PC-3 (cell line): Measurements from ENCODE around the gene CDR2L. TPM values are rescaled to one million over a fixed set of nuclear protein-coding genes. Genes with fewer than 3 reads are reported as not detected.

Experiments
- ATAC-seq: fragments of 200-7000 bp; cut with Tn5 transposase; 2 replicates; pipeline ENCODE4 v1.9.1; 2020; ENCODE audit warnings: mild to moderate bottlenecking, moderate library complexity
- BruUV-seq: library from RNA; stranded (reverse); fragments of 400-500 nt; replicated peaks from 2 replicates; lab custom pipeline; 2021; lab: Mats Ljungman, UMichigan
- CTCF ChIA-PET: fragments of 300-600 bp; sonication (Branson Sonifier 250); formaldehyde crosslinking; loops from one replicate; lab custom pipeline; 2022; ENCODE audit warnings: antibody characterized with exemption; lab: Charles Lee
- POLR2A ChIA-PET: fragments of 300-600 bp; sonication (Branson Sonifier 250); formaldehyde crosslinking; loops from one replicate; lab custom pipeline; 2022; ENCODE audit warnings: antibody characterized with exemption; ENCODE audit not compliant: unreplicated experiment; lab: Charles Lee
- DNase-seq: peaks from one replicate; pipeline ENCODE4 v3.0.0-alpha.2; 2015
- H2AFZ ChIP-seq: fragments of 300-600 bp; sonication (generic); 2 replicates; pipeline ENCODE4 v1.6.0; 2016; ENCODE audit warnings: antibody characterized with exemption, low read length
- H3F3A ChIP-seq: fragments of 300-600 bp; sonication (generic); one replicate; pipeline ENCODE4 v1.6.0; 2017; ENCODE audit warnings: antibody characterized with exemption, low read length, control low read depth, mild to moderate bottlenecking; ENCODE audit not compliant: unreplicated experiment
- H3K27ac ChIP-seq: fragments of 300-600 bp; sonication (generic); 2 replicates; pipeline ENCODE4 v1.5.1; 2016; ENCODE audit warnings: mild to moderate bottlenecking, low read length
- H3K27me3 ChIP-seq: fragments of 300-600 bp; sonication (generic); 2 replicates; pipeline ENCODE4 v1.6.1; 2016; ENCODE audit warnings: low read length, mixed read lengths
- H3K36me3 ChIP-seq: fragments of 300-600 bp; sonication (generic); 2 replicates; pipeline ENCODE4 v1.6.1; 2016; ENCODE audit warnings: low read depth, mixed run types, low read length, mixed read lengths
- H3K4me1 ChIP-seq: fragments of 300-600 bp; sonication (generic); 2 replicates; pipeline ENCODE4 v1.5.1; 2016; ENCODE audit warnings: low read length; ENCODE audit not compliant: insufficient read depth
- H3K4me2 ChIP-seq: fragments of 300-600 bp; sonication (generic); 2 replicates; pipeline ENCODE4 v1.6.0; 2016; ENCODE audit warnings: low read length
- H3K4me3 ChIP-seq: fragments of 300-600 bp; sonication (generic); 2 replicates; pipeline ENCODE4 v1.5.1; 2016; ENCODE audit warnings: mild to moderate bottlenecking, low read length, mixed read lengths
- H3K79me2 ChIP-seq: fragments of 300-600 bp; sonication (generic); 2 replicates; pipeline ENCODE4 v1.6.1; 2017; ENCODE audit warnings: low read length, mixed read lengths
- H3K9ac ChIP-seq: fragments of 300-600 bp; sonication (generic); 2 replicates; pipeline ENCODE4 v1.6.0; 2016; ENCODE audit warnings: mild to moderate bottlenecking, low read length
- H3K9me2 ChIP-seq: fragments of 300-600 bp; sonication (generic); replicated peaks from 2 replicates; pipeline ENCODE4 v1.6.1; 2016; ENCODE audit warnings: mixed run types, low read length, mixed read lengths
- H3K9me3 ChIP-seq: fragments of 300-600 bp; sonication (generic); 2 replicates; pipeline ENCODE4 v1.6.1; 2016; ENCODE audit warnings: low read length, mixed read lengths
- H4K20me1 ChIP-seq: fragments of 300-600 bp; sonication (generic); 2 replicates; pipeline ENCODE4 v1.6.1; 2016; ENCODE audit warnings: low read length, mixed read lengths
- EZH2 ChIP-seq: fragments of 300-600 bp; sonication (generic); IDR thresholded peaks from one replicate; pipeline ENCODE4 v1.6.1; 2017; ENCODE audit warnings: antibody characterized with exemption, mild to moderate bottlenecking, low read length; ENCODE audit not compliant: unreplicated experiment
- EZH2phosphoT487 ChIP-seq: fragments of 300-600 bp; sonication (generic); IDR thresholded peaks from 2 replicates; pipeline ENCODE4 v1.6.1; 2018; ENCODE audit warnings: mild to moderate bottlenecking, antibody characterized with exemption, low read length, borderline replicate concordance
- intact Hi-C: fragments of 100-400 bp; cut with micrococcal nuclease; formaldehyde crosslinking; loops from 2 replicates; pipeline ENCODE4 v1.9.0; 2023
- total RNA-seq: library from RNA; depleted of rRNA; stranded (reverse); fragments of >200 nt; gene quantifications from 2 replicates; pipeline ENCODE4 v1.2.3, GENCODE V29; 2014
- TF ChIP-seq, protein P1 (sequence below): fragments of 300-600 bp; sonication (generic); conservative IDR thresholded peaks from 2 replicates; pipeline ENCODE4 v1.5.1; 2017; ENCODE audit warnings: antibody characterized with exemption, low read depth, mild to moderate bottlenecking, low read length

Gene CDR2L
- total RNA-seq, 1 experiment from 2014 or later: 35.8 TPM

DNA sequence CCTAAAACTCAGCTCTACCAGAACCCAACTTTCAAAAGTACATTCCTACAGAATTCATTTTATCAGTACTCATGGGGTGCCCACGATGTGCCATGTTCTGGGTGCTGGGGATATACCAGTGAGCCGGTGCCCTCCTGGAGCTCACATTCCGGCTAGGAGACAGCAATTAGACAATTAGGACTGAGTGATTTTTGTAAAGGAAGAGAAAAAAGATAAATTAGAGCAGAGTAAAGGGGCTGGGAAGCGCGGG lies 24.6 kb downstream of the CDR2L start:
- CTCF ChIA-PET: interaction anchor here (0.8 to 2.0 kb wide), 5 partner anchors 12 to 50 kb away, joined by 3 to 10 read pairs (median 5); no protein-coding TSS in a partner anchor
- no peak for TF ChIP-seq EZH2phosphoT487
- no peak for TF ChIP-seq EZH2
- TF ChIP-seq, protein P1, sequence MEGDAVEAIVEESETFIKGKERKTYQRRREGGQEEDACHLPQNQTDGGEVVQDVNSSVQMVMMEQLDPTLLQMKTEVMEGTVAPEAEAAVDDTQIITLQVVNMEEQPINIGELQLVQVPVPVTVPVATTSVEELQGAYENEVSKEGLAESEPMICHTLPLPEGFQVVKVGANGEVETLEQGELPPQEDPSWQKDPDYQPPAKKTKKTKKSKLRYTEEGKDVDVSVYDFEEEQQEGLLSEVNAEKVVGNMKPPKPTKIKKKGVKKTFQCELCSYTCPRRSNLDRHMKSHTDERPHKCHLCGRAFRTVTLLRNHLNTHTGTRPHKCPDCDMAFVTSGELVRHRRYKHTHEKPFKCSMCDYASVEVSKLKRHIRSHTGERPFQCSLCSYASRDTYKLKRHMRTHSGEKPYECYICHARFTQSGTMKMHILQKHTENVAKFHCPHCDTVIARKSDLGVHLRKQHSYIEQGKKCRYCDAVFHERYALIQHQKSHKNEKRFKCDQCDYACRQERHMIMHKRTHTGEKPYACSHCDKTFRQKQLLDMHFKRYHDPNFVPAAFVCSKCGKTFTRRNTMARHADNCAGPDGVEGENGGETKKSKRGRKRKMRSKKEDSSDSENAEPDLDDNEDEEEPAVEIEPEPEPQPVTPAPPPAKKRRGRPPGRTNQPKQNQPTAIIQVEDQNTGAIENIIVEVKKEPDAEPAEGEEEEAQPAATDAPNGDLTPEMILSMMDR: no peak
- H3K27ac ChIP-seq: peak overlapping the region; percentile 68

DNA sequence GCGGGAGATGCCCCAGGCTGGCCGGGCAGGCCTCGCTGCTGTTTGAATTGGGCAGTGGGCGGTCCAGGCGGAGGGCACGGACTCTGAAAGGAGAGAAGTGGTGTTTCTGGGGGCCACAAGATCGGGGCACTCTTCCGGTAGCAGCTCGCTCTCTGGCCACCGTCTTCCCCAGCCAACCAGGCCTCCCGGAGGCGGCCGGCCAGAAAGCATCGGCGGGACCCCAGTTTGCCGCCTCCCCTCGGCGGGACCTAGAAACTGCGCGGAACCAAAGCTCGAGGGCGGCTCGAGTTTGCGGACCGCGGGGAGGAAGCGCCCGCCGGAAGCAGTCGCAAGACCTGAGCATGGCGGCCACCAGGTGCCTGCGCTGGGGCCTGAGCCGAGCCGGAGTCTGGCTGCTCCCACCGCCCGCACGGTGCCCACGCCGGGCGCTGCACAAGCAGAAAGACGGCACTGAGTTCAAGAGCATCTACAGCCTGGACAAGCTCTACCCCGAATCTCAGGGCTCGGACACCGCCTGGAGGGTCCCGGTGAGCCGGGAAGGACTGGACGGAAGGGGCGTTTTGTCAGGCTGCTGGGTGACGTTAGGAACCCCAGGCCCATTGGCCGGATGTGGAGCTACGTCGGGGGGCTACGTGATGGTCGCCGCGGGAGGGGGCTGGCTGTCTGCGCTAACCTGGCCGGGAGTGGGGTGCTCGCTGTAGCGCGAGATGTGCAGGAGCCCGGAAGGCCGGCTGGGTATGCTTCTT lies 25.1 kb downstream of the CDR2L start, which contains the start of gene MRPL58:
Gene MRPL58, plus strand, starts transcription at position 325 of the 746 bp plus-strand sequence. Its CDS starts 17 bp downstream, at position 342.
- peak within 1 kb of the TSS; percentile 87 for H3K4me3 ChIP-seq
- TF ChIP-seq EZH2: no peak
- TF ChIP-seq, protein P1: peak; percentile 38; the same call in 1 of the 2 replicates
- no peak for TF ChIP-seq EZH2phosphoT487
- POLR2A ChIA-PET: interaction anchor here (0.6 to 1.2 kb wide), 6 partner anchors 11 to 169 kb away, joined by 3 to 4 read pairs (median 4); no protein-coding TSS in a partner anchor
- H3K36me3 ChIP-seq: peaks cover 7% of the 10 kb centered on the region; the same call in 1 of the 2 replicates
- peak within 1 kb of the TSS; percentile 93 for H3K4me2 ChIP-seq
- no peaks in the 10 kb centered on the region for H4K20me1 ChIP-seq
- H3K9me2 ChIP-seq: no peaks in the 10 kb centered on the region
- intact Hi-C loops: loop anchor here (1.0 to 2.0 kb wide), 2 partner anchors 12 to 52 kb away; no protein-coding TSS in a partner anchor
- peaks cover 4% of the 10 kb centered on the region for H3F3A ChIP-seq
- peak within 1 kb of the TSS; percentile 98 for H2AFZ ChIP-seq
- H3K9ac ChIP-seq: peak within 1 kb of the TSS; percentile 84
- peaks cover 30% of the 10 kb centered on the region for H3K4me1 ChIP-seq
- H3K27me3 ChIP-seq: no peaks in the 10 kb centered on the region
- peak within 1 kb of the TSS; percentile 68 for H3K27ac ChIP-seq
- H3K9me3 ChIP-seq: no peaks in the 10 kb centered on the region
- peaks cover 38% of the 10 kb centered on the region for H3K79me2 ChIP-seq
- ATAC-seq (peak; percentile 83), DNase-seq (peak; percentile 91)
- CTCF ChIA-PET: interaction anchor here (0.8 to 2.0 kb wide), 5 partner anchors 11 to 51 kb away, joined by 3 to 10 read pairs (median 5); no protein-coding TSS in a partner anchor
- BruUV-seq: no TSS peak

More for the DNA sequence above, 24.6 kb downstream of the CDR2L start:
- POLR2A ChIA-PET: interaction anchor here (0.5 to 1.2 kb wide), 5 partner anchors 20 to 48 kb away, joined by 3 to 4 read pairs (median 3); partner anchors contain the start of gene HID1
- ATAC-seq (no peak), DNase-seq (no peak)
- BruUV-seq: TSS peak; percentile 97
- peaks cover 30% of the 10 kb centered on the region for H3K4me1 ChIP-seq
- H2AFZ ChIP-seq: peak overlapping the region; percentile 98
- H4K20me1 ChIP-seq: no peaks in the 10 kb centered on the region
- peaks cover 38% of the 10 kb centered on the region for H3K79me2 ChIP-seq
- H3K4me3 ChIP-seq: peak overlapping the region; percentile 87
- no peaks in the 10 kb centered on the region for H3K27me3 ChIP-seq
- peak overlapping the region; percentile 84 for H3K9ac ChIP-seq
- H3K4me2 ChIP-seq: peak overlapping the region; percentile 93
- no peaks in the 10 kb centered on the region for H3K9me3 ChIP-seq
- H3F3A ChIP-seq: peaks cover 4% of the 10 kb centered on the region
- intact Hi-C loops: loop anchor here (2.0 kb wide), 1 partner anchor 51 kb away; no protein-coding TSS in a partner anchor
- H3K9me2 ChIP-seq: no peaks in the 10 kb centered on the region
- H3K36me3 ChIP-seq: peaks cover 7% of the 10 kb centered on the region; the same call in 1 of the 2 replicates
